IPS-11a (cell line): Measurements from ENCODE around the gene RANBP17.
A peak's percentile ranks its signal among the peaks of the same experiment; 100 is the strongest.
"Not testable (repeated sequence)": the region's sequence is repeated elsewhere in the genome, so short reads cannot be mapped to it uniquely, and the experiment has no call there.

Source experiments
- H3K4me3 ChIP-seq: one replicate; pipeline ENCODE4 v1.5.1; 2013; ENCODE audit warnings: low read depth, low read length, control low read depth

The RANBP17 gene

DNA sequence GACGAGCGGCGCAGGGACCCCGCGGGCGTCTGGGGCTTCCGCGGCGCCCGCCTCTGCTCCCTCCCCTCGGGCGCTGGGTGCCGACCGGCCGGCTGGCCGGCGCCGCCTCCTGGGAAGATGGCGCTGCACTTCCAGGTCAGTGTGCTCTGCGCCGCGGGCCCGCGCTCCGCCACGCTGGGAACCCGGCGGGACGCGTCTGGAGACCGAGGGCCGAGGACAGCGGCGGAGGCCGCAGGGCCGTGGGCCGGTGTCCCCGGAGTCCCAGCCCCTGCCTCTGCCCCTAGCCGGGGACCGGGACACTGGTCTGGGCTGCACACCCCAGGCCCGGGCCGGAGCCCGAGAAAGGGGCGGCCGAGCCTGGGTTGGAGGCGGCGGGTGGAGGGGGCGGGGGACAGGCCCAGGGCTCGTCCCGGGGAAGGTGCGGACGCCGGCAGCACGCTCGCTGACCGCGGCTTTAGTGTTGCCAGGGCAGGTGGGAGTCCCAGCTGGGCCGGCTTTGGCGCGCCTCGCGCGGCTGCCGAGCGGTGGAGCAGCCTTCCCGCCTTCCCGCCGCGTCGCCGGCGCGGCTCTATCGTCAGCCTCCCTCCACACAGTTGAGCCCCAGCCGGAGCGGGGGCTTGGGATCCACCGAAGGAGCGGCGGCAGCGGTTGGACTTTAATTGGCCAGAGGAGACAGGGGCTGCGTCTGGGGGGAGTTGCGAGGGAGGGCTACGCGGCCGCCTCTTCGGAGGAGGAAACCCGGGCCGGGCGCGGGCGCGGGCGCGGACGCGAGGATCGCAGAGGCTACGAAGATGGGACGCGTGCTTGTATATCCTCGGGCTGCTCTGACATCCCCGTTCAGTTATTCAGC lies at the start of gene RANBP17:
TSS of gene RANBP17 (plus strand) at position 102 of the 850 bp plus-strand sequence.
- peak within 1 kb of the TSS; percentile 74 for H3K4me3 ChIP-seq

- H3K4me3 ChIP-seq, result no peak overlapping the region
These were observed 48.6 kb upstream of the RANBP17 start for GRCh38 chr5:170813231-170813630.

GRCh38 chr5:170817195-170817594 lies 44.6 kb upstream of the RANBP17 start:
- no peak overlapping the region for H3K4me3 ChIP-seq

DNA sequence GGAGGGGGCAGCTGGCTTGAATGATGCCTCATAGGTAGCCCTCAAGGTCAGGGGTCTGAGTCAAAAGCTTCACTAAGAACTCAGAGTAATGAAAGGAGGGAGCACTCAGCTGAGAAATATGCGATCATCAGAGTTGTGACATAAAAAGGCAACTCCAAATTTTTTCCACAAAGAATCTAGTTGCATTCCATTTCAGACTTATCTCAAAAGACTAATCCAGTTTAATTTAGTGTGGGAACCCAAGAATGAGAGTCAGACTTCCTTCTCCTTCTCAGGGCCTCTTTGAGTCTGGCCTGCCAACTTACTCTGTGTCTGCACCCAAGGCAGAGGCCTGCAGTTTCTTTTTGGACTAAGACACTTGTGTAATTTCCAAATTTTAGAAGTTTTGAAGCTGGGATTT lies 43.6 kb upstream of the RANBP17 start:
- no peak overlapping the region for H3K4me3 ChIP-seq

GRCh38 chr5:170819824-170820223 lies 42.0 kb upstream of the RANBP17 start:
- H3K4me3 ChIP-seq, result no peak overlapping the region

DNA sequence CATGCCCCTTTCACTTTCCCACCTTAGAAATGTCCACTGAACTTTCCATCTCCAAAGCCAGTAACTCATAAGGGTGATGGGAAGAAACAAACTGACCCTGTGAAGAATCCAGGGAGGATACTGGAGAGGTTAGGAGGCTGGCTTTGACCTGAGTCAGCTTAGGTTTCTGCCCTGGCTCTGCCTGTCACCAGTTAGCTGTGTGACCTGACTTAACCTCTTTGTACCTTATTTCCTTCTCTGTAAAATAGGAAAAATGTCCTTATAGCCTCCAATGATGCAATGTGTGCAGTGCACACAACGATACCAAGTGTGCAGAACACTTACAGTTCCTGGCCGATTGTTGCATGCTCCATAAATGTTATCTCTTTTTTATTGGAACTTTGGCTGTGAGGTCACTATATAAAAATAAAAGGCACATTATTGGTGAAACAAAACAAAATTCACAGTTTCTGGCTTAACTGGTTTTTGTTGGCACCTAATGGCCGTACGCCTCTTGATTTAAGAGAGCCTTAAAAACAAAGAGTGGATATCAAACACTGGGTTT lies 40.5 kb upstream of the RANBP17 start:
- no peak overlapping the region for H3K4me3 ChIP-seq

GRCh38 chr5:170826117-170826516 lies 35.7 kb upstream of the RANBP17 start:
- no peak overlapping the region for H3K4me3 ChIP-seq

- H3K4me3 ChIP-seq, result no peak overlapping the region
These were observed 29.6 kb upstream of the RANBP17 start for GRCh38 chr5:170832241-170832640.

GRCh38 chr5:170833981-170834380 lies 27.8 kb upstream of the RANBP17 start:
- not testable (repeated sequence) for H3K4me3 ChIP-seq

- no peak overlapping the region for H3K4me3 ChIP-seq
These were observed 25.6 kb upstream of the RANBP17 start for GRCh38 chr5:170836226-170836625.

DNA sequence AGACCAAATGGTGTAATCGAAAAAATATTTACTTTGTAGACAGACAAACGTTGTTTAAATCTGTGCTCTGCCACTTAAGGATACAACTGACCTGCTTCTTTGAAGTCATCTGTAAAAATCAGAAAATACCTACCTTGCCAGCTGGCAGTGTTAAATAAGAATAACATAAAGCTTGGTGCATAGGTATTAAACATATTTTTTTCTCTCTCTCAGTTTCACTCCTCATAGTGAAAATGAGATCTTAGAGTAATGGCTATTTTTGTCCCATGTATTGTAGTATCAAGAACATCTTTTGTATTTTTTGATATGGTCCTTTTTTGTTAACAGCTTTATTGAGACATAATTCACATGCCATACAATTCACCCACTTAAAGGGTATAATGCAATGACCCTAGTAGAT lies 17.9 kb upstream of the RANBP17 start:
- H3K4me3 ChIP-seq, result no peak overlapping the region

- no peak overlapping the region for H3K4me3 ChIP-seq
These were observed 17.2 kb upstream of the RANBP17 start for GRCh38 chr5:170844651-170845050.

DNA sequence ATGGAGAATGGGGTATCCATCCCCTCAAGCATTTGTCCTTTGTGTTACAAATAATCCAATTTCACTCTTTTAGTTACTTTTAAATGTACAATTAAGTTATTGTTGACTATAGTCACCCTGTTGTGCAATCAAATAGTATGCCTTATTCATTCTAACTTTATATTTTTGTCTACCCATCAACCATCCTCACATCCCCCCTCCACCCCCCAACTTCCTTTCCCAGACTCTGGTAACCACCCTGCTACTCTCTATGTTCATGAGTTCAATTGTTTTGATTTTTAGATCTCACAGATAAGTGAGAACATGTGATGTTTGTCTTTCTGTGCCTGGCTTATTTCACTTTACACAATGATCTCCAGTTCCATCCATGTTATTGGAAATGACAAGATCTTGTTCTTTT lies 15.4 kb upstream of the RANBP17 start:
- no peak overlapping the region for H3K4me3 ChIP-seq

GRCh38 chr5:170846846-170847245 lies 15.0 kb upstream of the RANBP17 start:
- H3K4me3 ChIP-seq, result no peak overlapping the region

DNA sequence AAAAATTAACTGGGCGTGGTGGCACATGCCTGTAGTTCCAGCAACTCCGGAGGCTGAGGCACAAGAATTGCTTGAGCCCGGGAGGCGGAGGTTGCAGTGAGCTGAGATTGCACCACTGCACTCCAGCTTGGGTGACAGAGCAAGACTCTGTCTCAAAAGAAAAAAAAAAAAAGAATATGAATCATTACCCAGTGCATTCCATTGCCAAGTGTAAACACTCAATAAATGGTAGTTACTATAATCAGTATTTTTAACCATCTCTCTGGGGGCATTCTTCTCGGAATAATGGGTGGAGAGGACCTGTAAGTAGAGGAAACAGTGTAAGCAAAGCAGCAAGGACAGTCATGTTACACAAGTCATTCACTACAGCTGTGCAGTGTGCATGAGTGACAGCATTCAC lies 13.8 kb upstream of the RANBP17 start:
- H3K4me3 ChIP-seq, result no peak overlapping the region

DNA sequence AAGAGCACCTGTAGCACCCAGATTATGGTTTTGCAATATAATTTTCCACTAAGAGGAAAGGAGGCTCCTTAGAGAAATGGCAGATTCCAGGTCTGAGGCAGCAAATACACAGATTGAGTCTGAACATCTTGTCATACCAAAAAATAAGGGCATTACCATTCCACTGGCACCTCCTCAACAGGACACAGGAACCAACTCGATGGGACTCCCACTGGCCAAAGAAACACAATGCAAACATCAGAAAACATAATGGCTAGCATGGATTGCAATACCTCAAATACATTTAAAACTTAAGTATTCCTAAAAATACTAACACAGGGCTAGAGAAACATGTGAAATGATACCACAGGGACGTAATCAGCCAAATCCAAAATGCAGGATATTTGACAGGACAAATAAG lies 12.4 kb upstream of the RANBP17 start:
- no peak overlapping the region for H3K4me3 ChIP-seq

DNA sequence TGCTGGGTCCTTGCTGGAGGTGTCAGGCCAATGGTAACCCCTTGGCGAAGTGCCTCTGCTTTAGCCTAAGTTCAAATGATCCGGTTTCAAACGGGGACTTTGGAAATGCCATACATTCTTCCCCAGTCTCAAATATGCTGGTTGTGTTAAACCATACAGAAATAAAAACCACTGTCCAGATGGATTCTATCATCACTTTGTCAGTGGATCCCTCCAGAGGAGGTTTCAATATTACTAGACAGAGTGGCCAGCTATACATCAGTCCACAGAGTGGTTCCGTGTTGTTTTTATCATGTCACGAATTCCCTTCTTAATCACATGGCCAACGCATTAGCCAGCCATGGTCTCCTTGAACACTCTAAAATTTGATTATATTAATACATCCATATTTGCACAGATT lies 7.3 kb upstream of the RANBP17 start:
- H3K4me3 ChIP-seq, result no peak overlapping the region

DNA sequence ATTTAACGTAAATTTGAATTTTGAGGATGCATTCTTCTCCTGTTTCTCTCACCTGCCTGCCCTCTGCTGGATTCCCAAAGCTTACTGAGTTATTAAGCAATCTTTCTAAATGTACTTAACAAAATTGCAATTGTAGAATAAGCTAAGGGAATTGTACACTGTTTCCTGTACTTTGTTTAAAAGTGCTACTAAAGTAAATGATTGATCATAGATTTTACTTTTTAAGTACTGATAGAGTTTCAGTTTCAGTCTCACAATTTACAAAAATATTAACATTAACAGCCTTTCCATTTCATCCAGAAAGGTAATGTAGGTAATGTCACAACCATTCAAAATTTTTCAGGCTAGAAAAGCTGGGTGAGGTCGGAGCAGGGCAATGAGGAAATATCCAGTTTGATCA lies 4.8 kb upstream of the RANBP17 start:
- H3K4me3 ChIP-seq, result no peak overlapping the region

- H3K4me3 ChIP-seq, result no peak overlapping the region
These were observed 1.4 kb upstream of the RANBP17 start for GRCh38 chr5:170860415-170860814.

GRCh38 chr5:170860818-170861666 lies 776 bp upstream of the RANBP17 start:
- no peak overlapping the region for H3K4me3 ChIP-seq

DNA sequence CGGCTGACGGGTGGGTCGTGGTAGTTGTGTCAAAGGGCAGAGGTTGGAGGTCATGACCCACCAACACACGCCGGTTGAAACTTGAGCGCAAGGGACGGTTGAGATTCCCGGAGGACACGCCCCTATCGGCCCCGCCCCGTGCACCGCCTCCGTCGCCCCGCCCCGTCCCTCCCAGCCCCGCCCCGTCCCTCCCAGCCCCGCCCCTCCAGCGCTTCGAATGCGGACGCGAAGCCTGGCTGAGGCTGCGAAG lies 226 bp upstream of the RANBP17 start:
- peak overlapping the region; percentile 74 for H3K4me3 ChIP-seq

- no peak overlapping the region for H3K4me3 ChIP-seq
These were observed 1.8 kb downstream of the RANBP17 start for GRCh38 chr5:170863646-170864045.
